Kidney epithelial cell (primary cell): ENCODE data around the gene NFASC. TPM values are rescaled to one million over a fixed set of nuclear protein-coding genes. Genes with fewer than 3 reads are reported as not detected.

Experiments
- DNase-seq: peaks from one replicate; pipeline ENCODE4 v3.0.0-alpha.2; 2010; ENCODE audit warnings: low read depth
- H3K27me3 ChIP-seq: 2 replicates; pipeline ENCODE4 v1.6.0; 2011; ENCODE audit warnings: low read length; ENCODE audit not compliant: control insufficient read depth, insufficient read depth
- H3K36me3 ChIP-seq: 2 replicates; pipeline ENCODE4 v1.5.1; 2011; ENCODE audit warnings: low read length; ENCODE audit not compliant: control insufficient read depth, insufficient read depth
- H3K4me3 ChIP-seq: 2 replicates; pipeline ENCODE4 v1.5.1; 2011; ENCODE audit warnings: low read depth, mild to moderate bottlenecking, control low read depth, low read length
- total RNA-seq: library from RNA; depleted of rRNA; stranded (reverse); fragments of >200 nt; gene quantifications from 2 replicates; pipeline ENCODE4 v1.2.3, GENCODE V29; 2015
- TF ChIP-seq, protein P1 (sequence below): IDR thresholded peaks from 2 replicates; pipeline ENCODE4 v1.5.1; 2011; ENCODE audit warnings: mild to moderate bottlenecking, moderate library complexity, low read length, control low read depth, inconsistent platforms; ENCODE audit not compliant: insufficient read depth, poor library complexity, severe bottlenecking

Gene NFASC
- total RNA-seq, 1 donor from 2014 or later, result 1.2 TPM

- DNase-seq, result no peak
- TF ChIP-seq, protein P1, sequence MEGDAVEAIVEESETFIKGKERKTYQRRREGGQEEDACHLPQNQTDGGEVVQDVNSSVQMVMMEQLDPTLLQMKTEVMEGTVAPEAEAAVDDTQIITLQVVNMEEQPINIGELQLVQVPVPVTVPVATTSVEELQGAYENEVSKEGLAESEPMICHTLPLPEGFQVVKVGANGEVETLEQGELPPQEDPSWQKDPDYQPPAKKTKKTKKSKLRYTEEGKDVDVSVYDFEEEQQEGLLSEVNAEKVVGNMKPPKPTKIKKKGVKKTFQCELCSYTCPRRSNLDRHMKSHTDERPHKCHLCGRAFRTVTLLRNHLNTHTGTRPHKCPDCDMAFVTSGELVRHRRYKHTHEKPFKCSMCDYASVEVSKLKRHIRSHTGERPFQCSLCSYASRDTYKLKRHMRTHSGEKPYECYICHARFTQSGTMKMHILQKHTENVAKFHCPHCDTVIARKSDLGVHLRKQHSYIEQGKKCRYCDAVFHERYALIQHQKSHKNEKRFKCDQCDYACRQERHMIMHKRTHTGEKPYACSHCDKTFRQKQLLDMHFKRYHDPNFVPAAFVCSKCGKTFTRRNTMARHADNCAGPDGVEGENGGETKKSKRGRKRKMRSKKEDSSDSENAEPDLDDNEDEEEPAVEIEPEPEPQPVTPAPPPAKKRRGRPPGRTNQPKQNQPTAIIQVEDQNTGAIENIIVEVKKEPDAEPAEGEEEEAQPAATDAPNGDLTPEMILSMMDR, result no peak
- H3K36me3 ChIP-seq, result no peaks in the 10 kb centered on the region
- no peak overlapping the region for H3K4me3 ChIP-seq
- H3K27me3 ChIP-seq, result no peaks in the 10 kb centered on the region
Measured at GRCh38 chr1:204927673-204928641, 57.3 kb downstream of the NFASC start.

DNA sequence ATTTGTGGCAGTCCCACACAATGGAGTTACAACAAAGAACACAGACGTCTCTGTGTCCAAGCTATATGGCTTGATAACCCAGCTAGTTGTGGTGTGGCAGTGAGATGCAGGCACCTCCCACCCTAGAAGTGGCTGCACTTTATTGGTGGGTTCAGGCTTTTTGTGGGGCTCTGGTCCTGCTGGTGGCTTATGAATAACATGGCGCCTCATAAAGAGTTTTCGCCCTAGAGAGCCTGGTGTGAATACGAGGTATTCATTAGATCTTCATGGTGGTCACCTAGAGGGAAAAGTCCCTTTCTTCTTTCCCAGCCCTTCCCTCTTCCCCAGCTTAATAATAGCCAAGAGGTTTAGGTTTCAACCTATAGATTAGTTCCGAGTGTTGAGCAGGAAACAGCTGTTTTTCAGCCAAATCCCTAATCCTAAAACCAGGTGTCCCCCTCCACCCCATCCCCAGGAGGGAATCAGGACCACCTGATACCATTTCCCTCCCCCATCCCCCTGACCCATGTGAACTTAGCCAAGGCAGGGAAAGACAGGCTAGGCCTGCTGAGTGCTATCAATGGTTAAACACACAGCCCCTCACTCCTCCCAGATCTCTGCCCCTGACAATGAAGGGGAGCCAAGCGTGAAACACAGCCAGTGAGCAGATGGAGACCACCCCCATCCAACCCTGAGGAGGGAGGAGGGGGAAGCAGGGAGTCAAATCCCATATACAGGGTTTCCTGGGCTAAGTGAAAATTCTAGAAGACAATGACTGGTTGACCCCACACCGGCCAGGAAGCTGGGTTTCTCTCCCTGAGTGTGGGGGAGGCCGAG, 58.2 kb downstream of the NFASC start:
- TF ChIP-seq, protein P1, result no peak
- no peaks in the 10 kb centered on the region for H3K36me3 ChIP-seq
- DNase-seq, result no peak
- H3K4me3 ChIP-seq, result no peak overlapping the region
- no peaks in the 10 kb centered on the region for H3K27me3 ChIP-seq

DNA sequence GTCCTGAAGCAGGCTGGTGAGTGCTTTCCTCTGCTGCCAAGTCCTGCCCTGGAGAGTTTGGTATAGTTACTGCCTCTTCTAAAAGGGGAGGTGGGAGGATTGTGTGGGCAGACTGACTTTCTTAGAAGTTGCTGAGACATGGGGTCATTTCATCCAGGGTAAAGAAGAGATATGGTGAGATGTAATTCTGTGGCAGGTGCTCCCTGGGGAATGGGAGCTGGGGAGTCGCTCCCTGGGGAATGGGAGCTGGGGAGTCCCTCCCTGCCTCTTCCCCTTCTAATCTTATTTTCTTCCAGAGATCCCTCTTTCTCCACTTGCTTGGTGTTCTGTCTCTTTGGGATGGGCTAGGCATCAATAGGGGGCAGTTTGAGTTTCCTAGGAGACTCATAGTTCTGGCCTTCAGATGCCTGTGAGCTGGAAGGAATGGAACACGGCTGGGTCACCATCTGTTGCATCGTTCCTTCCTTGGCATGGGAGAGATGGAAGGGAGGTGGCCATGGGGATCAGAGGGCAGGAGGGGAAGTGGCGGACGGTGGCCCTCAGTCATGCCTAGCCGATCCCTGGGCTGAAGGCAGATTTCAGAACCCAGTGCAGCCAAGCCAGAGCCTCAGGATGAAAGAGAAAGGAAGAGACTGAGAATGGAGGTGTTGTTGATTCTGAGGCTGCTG, 59.0 kb downstream of the NFASC start:
- TF ChIP-seq, protein P1, result no peak
- Histone ChIP-seq H3K4me3 (no peak overlapping the region), H3K36me3 (no peaks in the 10 kb centered on the region), H3K27me3 (no peaks in the 10 kb centered on the region)
- no peak for DNase-seq

DNA sequence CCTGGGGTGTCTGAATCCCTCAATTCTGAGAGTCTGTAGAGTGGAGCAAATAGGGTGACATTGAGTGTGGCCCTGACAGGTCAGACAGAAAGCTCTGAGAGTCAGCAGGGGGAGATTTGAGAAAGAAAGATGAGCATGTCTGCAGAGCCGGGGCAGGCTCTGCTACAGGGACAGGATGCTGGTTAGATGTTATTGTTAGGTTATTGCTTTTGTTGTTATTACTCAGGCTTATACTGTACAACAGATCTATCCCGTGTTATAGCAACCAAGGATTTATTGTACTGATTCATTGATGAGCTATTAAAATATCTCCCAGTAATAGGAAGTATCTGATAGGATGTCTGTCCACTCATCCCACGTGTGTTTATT, 59.5 kb downstream of the NFASC start:
- no peaks in the 10 kb centered on the region for H3K27me3 ChIP-seq
- H3K36me3 ChIP-seq, result no peaks in the 10 kb centered on the region
- DNase-seq, result no peak
- TF ChIP-seq, protein P1, result no peak
- H3K4me3 ChIP-seq, result no peak overlapping the region

DNA sequence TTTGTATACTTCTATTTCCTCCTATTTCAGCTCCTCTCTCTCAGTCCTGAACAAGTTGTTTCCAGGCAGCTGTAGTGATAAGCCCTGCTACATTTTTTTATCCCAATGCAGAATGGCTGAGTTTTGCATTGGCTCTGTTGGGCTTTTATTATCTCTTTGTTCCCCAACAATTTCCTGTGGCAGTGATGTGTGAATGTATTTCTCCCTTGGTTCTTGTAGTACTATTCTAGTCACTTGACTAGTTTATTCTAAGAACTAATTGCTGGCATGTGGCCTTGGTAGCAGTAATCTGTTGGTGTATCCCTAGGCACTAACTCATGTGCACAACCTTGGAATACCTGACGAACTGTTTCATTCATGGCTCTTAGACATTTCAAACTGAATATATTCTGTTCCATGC, 60.7 kb downstream of the NFASC start:
- Histone ChIP-seq H3K27me3 (no peaks in the 10 kb centered on the region), H3K4me3 (no peak overlapping the region), H3K36me3 (no peaks in the 10 kb centered on the region)
- no peak for DNase-seq
- TF ChIP-seq, protein P1, result no peak
